Panc1 (cell line): ENCODE results near the gene ZFHX3. TPM values are rescaled to one million over a fixed set of nuclear protein-coding genes. Genes with fewer than 3 reads are reported as not detected.

Experiments used
- ATAC-seq: fragments of 200-7000 bp; cut with Tn5 transposase; 2 replicates; pipeline ENCODE4 v1.9.1; 2020; ENCODE audit warnings: mild to moderate bottlenecking, moderate library complexity
- BruUV-seq: library from RNA; stranded (reverse); fragments of 400-500 nt; replicated peaks from 2 replicates; lab custom pipeline; 2021; lab: Mats Ljungman, UMichigan
- CTCF ChIA-PET: fragments of 300-600 bp; sonication (Branson Sonifier 250); formaldehyde crosslinking; loops from one replicate; lab custom pipeline; 2022; ENCODE audit warnings: antibody characterized with exemption; lab: Charles Lee
- POLR2A ChIA-PET: fragments of 300-600 bp; sonication (Branson Sonifier 250); formaldehyde crosslinking; loops from one replicate; lab custom pipeline; 2022; ENCODE audit warnings: antibody characterized with exemption; lab: Charles Lee
- DNase-seq: peaks from one replicate; pipeline ENCODE4 v3.0.0-alpha.2; 2010; ENCODE audit warnings: low read depth, low spot score
- H3K27ac ChIP-seq: 2 replicates; pipeline ENCODE4 v1.5.1; 2011; ENCODE audit warnings: mild to moderate bottlenecking, low read length, inconsistent platforms
- H3K27me3 ChIP-seq: fragments of 200-500 bp; sonication (Bioruptor generic); 2 replicates; pipeline ENCODE4 v1.6.0; 2014; ENCODE audit warnings: low read length, inconsistent platforms; ENCODE audit not compliant: control insufficient read depth, insufficient read depth
- H3K36me3 ChIP-seq: fragments of 200-500 bp; sonication (Bioruptor generic); 2 replicates; pipeline ENCODE4 v1.5.1; 2014; ENCODE audit warnings: inconsistent platforms, mild to moderate bottlenecking, low read length, moderate library complexity; ENCODE audit not compliant: control insufficient read depth, insufficient read depth
- H3K4me1 ChIP-seq: 2 replicates; pipeline ENCODE4 v1.5.1; 2011; ENCODE audit warnings: inconsistent platforms, mild to moderate bottlenecking, low read length, moderate library complexity; ENCODE audit not compliant: control insufficient read depth, insufficient read depth
- H3K4me3 ChIP-seq, 2 experiments: 2 replicates each; pipeline ENCODE4 v1.5.1; 2011 to 2012; ENCODE audit warnings: low read depth in 2 of 2, low read length in 2 of 2, mild to moderate bottlenecking in 2 of 2, inconsistent platforms in 1 of 2, moderate library complexity in 1 of 2
- H3K9me3 ChIP-seq: fragments of 200-500 bp; sonication (Bioruptor generic); 2 replicates; pipeline ENCODE4 v1.5.1; 2014; ENCODE audit warnings: low read depth, mild to moderate bottlenecking, inconsistent platforms, low read length, moderate library complexity; ENCODE audit not compliant: control insufficient read depth, insufficient read depth
- CTCF ChIP-seq: fragments of 450-650 bp; IDR thresholded peaks from 2 replicates; pipeline ENCODE4 v1.5.1; 2017; ENCODE audit warnings: mild to moderate bottlenecking
- POLR2AphosphoS5 ChIP-seq: IDR thresholded peaks from 2 replicates; pipeline ENCODE4 v1.6.1; 2012; ENCODE audit warnings: mild to moderate bottlenecking, low read depth, low read length, moderate library complexity
- REST ChIP-seq, 2 experiments: IDR thresholded peaks; 2 replicates each; pipeline ENCODE4 v1.6.1; 2011 to 2012; ENCODE audit warnings: low read depth in 2 of 2, control low read depth in 1 of 2, low read length in 1 of 2, mild to moderate bottlenecking in 1 of 2, moderate library complexity in 1 of 2; ENCODE audit not compliant: insufficient read depth in 1 of 2
- SIN3A ChIP-seq: IDR thresholded peaks from 2 replicates; pipeline ENCODE4 v1.6.1; 2012; ENCODE audit warnings: low read depth, mild to moderate bottlenecking, low read length, moderate library complexity, borderline replicate concordance; ENCODE audit not compliant: insufficient read depth
- TCF7L2 ChIP-seq: IDR thresholded peaks from 2 replicates; pipeline ENCODE4 v1.6.1; 2011; ENCODE audit warnings: mild to moderate bottlenecking, low read depth, low read length, inconsistent platforms
- in situ Hi-C: cut with HindIII; loops from 2 replicates; pipeline ENCODE4 v1.10.0; 2016; ENCODE audit warnings: low sequenced_read_pairs, low pct_unique_long_range_greater_than_20kb
- intact Hi-C: fragments of 100-400 bp; cut with micrococcal nuclease; formaldehyde crosslinking; loops from one replicate; pipeline ENCODE4 v1.10.0; 2022; ENCODE audit not compliant: unreplicated experiment
- total RNA-seq: library from RNA; stranded (reverse); gene quantifications from one replicate; pipeline ENCODE4 v1.2.1, GENCODE V29; 2021; ENCODE audit not compliant: unreplicated experiment

ZFHX3 gene
- total RNA-seq, 1 experiment from 2014 or later = 7.1 TPM

GRCh38 chr16:72945611-72946010 lies 102.3 kb downstream of the ZFHX3 start:
- Histone ChIP-seq H3K4me1 (no peaks in the 10 kb centered on the region), H3K27me3 (no peaks in the 10 kb centered on the region), H3K4me3 (no peak overlapping the region), H3K36me3 (no peaks in the 10 kb centered on the region), H3K27ac (no peak overlapping the region), H3K9me3 (no peaks in the 10 kb centered on the region)
- intact Hi-C loops (no loop called here), in situ Hi-C loops (no loop called here)
- no TSS peak for BruUV-seq
- no peak for ATAC-seq
- CTCF ChIA-PET = no interaction called here
- POLR2A ChIA-PET = no interaction called here
- TF ChIP-seq CTCF (no peak), REST (IDR thresholded peaks at IDR 0.05; ENCODE audit: insufficient read depth in 1 of 2, low read depth in 2 of 2, low read length in 1 of 2) (no peak), SIN3A (no peak), TCF7L2 (no peak), POLR2AphosphoS5 (no peak)
- no peak for DNase-seq

DNA sequence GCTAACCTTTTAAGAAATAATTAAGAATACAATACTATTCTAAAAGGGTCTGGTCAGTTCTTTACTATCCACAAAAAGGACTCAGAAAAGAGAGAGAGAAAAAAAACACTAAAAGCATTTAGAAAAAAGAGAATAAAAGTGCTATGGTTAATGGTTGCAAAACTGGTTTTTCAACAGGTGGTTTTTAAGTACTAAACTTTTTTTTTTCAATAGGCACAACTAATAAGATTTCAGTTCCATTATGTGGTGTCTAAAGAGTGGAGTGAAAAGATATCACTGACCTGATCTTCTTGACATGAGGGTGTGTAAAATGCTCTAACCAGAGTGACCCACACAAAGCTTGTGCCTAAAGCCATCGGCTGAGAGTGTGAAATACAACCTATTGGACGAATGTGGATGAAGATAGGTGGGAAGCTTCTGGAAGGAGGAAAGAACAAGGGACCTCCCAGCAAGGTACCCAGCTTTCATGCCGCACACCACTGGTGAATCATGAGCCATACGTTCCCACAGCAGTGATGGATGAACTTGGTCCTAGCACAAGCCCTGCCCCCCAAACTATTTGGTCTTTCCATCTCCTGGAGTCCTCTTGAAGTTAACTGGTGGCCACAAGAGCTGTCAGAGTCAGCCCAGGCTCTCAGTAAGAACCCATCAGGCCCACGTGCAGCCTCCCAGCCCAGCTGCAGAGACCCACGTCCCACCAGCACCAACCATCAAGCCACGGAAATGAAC lies 103.0 kb downstream of the ZFHX3 start:
- DNase-seq (no peak), ATAC-seq (no peak)
- intact Hi-C loops = no loop called here
- H3K27ac ChIP-seq = no peak overlapping the region
- POLR2A ChIA-PET = no interaction called here
- no peaks in the 10 kb centered on the region for H3K36me3 ChIP-seq
- H3K9me3 ChIP-seq = no peaks in the 10 kb centered on the region
- CTCF ChIA-PET = no interaction called here
- TF ChIP-seq REST (IDR thresholded peaks at IDR 0.05; ENCODE audit: insufficient read depth in 1 of 2, low read depth in 2 of 2, low read length in 1 of 2) (no peak), POLR2AphosphoS5 (no peak), TCF7L2 (no peak), SIN3A (no peak)
- no peaks in the 10 kb centered on the region for H3K4me1 ChIP-seq
- no TSS peak for BruUV-seq
- H3K27me3 ChIP-seq = no peaks in the 10 kb centered on the region
- no peak overlapping the region for H3K4me3 ChIP-seq
- in situ Hi-C loops = no loop called here
